ENCODE results near the gene MACROD2. TPM values are rescaled to one million over a fixed set of nuclear protein-coding genes. Genes with fewer than 3 reads are reported as not detected.

The MACROD2 gene
- total and polyA plus RNA-seq, 4 donors, result 0.66 to 10.5 (median 3.3) TPM

DNA sequence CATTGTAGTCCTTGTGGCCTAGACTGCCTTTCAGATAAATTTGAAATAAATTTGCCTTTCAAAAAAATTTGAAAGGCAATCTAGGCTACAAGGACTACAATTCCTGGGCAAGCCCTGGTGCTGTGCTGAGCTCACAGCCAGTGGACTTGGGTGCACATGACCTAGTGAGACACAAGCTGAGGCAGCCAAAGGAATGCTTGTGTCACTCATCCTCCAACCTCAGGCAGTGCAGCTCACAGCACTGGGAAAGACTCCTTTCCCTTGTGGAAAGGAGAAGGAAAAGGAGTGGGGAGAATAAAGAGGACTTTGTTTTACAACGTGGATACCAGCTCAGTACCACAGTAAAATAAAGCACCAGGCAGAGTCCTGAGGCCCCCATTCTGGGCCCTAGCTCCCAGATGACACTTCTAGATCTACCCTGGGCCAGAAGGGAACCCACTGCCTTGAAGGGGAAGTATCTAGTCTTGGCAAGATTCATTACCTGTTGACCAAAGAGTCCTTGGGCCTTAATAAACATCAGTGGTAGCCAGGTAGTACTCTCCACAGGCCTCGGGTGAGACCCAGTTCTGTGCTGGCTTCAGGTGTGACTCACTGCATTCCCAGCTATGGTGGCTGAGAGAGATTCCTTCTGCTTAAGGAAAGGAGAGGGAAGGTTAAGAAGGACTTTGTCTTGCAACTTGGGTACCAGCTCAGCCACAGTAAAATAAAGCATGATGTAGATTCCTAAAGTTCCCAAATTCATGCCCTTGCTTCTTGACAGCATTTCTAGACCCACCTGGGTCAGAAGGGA is 1001.8 kb downstream of the MACROD2 start:
- TF ChIP-seq HNF4A (conservative IDR thresholded peaks at IDR 0.05) (no peak), TAF1 (conservative IDR thresholded peaks at IDR 0.05) (no peak), JUND (IDR thresholded peaks at IDR 0.05) (no peak), HNF4G (IDR thresholded peaks at IDR 0.05) (no peak), GABPA (IDR thresholded peaks at IDR 0.05 in 1 of 2, conservative IDR thresholded peaks at IDR 0.05 in 1 of 2) (no peak), SP1 (IDR thresholded peaks at IDR 0.05) (no peak), FOXA2 (IDR thresholded peaks at IDR 0.05) (no peak)
- TF ChIP-seq, protein P1, sequence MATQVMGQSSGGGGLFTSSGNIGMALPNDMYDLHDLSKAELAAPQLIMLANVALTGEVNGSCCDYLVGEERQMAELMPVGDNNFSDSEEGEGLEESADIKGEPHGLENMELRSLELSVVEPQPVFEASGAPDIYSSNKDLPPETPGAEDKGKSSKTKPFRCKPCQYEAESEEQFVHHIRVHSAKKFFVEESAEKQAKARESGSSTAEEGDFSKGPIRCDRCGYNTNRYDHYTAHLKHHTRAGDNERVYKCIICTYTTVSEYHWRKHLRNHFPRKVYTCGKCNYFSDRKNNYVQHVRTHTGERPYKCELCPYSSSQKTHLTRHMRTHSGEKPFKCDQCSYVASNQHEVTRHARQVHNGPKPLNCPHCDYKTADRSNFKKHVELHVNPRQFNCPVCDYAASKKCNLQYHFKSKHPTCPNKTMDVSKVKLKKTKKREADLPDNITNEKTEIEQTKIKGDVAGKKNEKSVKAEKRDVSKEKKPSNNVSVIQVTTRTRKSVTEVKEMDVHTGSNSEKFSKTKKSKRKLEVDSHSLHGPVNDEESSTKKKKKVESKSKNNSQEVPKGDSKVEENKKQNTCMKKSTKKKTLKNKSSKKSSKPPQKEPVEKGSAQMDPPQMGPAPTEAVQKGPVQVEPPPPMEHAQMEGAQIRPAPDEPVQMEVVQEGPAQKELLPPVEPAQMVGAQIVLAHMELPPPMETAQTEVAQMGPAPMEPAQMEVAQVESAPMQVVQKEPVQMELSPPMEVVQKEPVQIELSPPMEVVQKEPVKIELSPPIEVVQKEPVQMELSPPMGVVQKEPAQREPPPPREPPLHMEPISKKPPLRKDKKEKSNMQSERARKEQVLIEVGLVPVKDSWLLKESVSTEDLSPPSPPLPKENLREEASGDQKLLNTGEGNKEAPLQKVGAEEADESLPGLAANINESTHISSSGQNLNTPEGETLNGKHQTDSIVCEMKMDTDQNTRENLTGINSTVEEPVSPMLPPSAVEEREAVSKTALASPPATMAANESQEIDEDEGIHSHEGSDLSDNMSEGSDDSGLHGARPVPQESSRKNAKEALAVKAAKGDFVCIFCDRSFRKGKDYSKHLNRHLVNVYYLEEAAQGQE (IDR thresholded peaks at IDR 0.05), result no peak
- TF ChIP-seq, protein P2, sequence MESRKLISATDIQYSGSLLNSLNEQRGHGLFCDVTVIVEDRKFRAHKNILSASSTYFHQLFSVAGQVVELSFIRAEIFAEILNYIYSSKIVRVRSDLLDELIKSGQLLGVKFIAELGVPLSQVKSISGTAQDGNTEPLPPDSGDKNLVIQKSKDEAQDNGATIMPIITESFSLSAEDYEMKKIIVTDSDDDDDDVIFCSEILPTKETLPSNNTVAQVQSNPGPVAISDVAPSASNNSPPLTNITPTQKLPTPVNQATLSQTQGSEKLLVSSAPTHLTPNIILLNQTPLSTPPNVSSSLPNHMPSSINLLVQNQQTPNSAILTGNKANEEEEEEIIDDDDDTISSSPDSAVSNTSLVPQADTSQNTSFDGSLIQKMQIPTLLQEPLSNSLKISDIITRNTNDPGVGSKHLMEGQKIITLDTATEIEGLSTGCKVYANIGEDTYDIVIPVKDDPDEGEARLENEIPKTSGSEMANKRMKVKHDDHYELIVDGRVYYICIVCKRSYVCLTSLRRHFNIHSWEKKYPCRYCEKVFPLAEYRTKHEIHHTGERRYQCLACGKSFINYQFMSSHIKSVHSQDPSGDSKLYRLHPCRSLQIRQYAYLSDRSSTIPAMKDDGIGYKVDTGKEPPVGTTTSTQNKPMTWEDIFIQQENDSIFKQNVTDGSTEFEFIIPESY (IDR thresholded peaks at IDR 0.05), result no peak
- Histone ChIP-seq H3K9ac (ENCODE audit: low read depth in 1 of 2, low read length in 2 of 2) (no peak overlapping the region), H3K9me3 (ENCODE audit: control insufficient read depth in 4 of 4, low read length in 3 of 4) (peaks cover 0 to 2% (median 0%) of the 10 kb centered on the region in 4 donors), H3K4me3 (ENCODE audit: low read depth in 1 of 3, low read length in 3 of 3) (no peak overlapping the region), H3K36me3 (ENCODE audit: control insufficient read depth in 4 of 4, insufficient read depth in 3 of 4, low read depth in 1 of 4, low read length in 3 of 4) (no peaks in the 10 kb centered on the region), H3K4me1 (ENCODE audit: control insufficient read depth in 4 of 4, insufficient read depth in 4 of 4, low read length in 3 of 4) (no peaks in the 10 kb centered on the region), H3K27me3 (ENCODE audit: control insufficient read depth in 4 of 4, insufficient read depth in 4 of 4, low read length in 3 of 4) (no peaks in the 10 kb centered on the region), H3K27ac (ENCODE audit: low read depth in 1 of 2, low read length in 2 of 2) (no peak overlapping the region)
- WGBS, result 91% methylated on average over 2 of the region's 2 CpGs
- no peak for DNase-seq (ENCODE audit: low spot score)

DNA sequence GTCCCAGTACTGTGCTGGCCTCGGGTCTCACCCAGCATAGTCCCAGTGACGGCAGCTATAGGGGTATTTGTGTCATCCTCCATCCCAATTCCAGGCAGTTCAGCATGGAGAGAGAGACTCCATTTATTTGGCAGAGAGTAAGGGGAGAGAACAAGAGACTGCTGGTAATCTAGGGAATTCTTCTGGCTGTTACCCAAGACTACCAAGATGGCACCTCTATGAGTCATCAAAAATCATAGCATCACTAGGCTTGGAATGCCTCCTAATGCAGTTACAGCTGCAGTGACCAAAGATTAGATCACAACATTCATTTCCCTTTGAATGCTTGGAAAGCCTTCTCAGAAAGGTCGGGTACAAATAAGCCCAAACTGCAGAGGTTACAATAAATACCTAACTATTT is 1002.5 kb downstream of the MACROD2 start:
- no peaks in the 10 kb centered on the region for H3K27me3 ChIP-seq (ENCODE audit: control insufficient read depth in 4 of 4, insufficient read depth in 4 of 4, low read length in 3 of 4)
- no peak for DNase-seq (ENCODE audit: low spot score)
- WGBS, result 96% methylated on average over 3 of the region's 3 CpGs
- H3K4me1 ChIP-seq (ENCODE audit: control insufficient read depth in 4 of 4, insufficient read depth in 4 of 4, low read length in 3 of 4), result no peaks in the 10 kb centered on the region
- no peak overlapping the region for H3K4me3 ChIP-seq (ENCODE audit: low read depth in 1 of 3, low read length in 3 of 3)
- H3K9me3 ChIP-seq (ENCODE audit: control insufficient read depth in 4 of 4, low read length in 3 of 4), result peaks cover 0 to 2% (median 0%) of the 10 kb centered on the region in 4 donors
- no peaks in the 10 kb centered on the region for H3K36me3 ChIP-seq (ENCODE audit: control insufficient read depth in 4 of 4, insufficient read depth in 3 of 4, low read depth in 1 of 4, low read length in 3 of 4)
- H3K27ac ChIP-seq (ENCODE audit: low read depth in 1 of 2, low read length in 2 of 2), result no peak overlapping the region
- H3K9ac ChIP-seq (ENCODE audit: low read depth in 1 of 2, low read length in 2 of 2), result no peak overlapping the region
- TF ChIP-seq JUND (IDR thresholded peaks at IDR 0.05) (no peak), GABPA (IDR thresholded peaks at IDR 0.05 in 1 of 2, conservative IDR thresholded peaks at IDR 0.05 in 1 of 2) (no peak), TAF1 (conservative IDR thresholded peaks at IDR 0.05) (no peak), FOXA1 (IDR thresholded peaks at IDR 0.05) (no peak)
- TF ChIP-seq, protein P3, sequence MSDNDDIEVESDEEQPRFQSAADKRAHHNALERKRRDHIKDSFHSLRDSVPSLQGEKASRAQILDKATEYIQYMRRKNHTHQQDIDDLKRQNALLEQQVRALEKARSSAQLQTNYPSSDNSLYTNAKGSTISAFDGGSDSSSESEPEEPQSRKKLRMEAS (IDR thresholded peaks at IDR 0.05), result no peak

All from liver (tissue), 9 donors.